Activated CD8-positive, alpha-beta memory T cell treated with anti-CD3 and anti-CD28 coated beads for 36 hours (primary cell): Measurements from ENCODE around the gene TRAPPC8. TPM values are rescaled to one million over a fixed set of nuclear protein-coding genes. Genes with fewer than 3 reads are reported as not detected.
"Not testable (repeated sequence)": the region's sequence is repeated elsewhere in the genome, so short reads cannot be mapped to it uniquely, and the experiment has no call there.

Experiments
- CTCF ChIA-PET: fragments of 350-600 bp; sonication (Branson Sonifier 250); formaldehyde crosslinking; loops from one replicate; lab custom pipeline; 2021; ENCODE audit warnings: antibody characterized with exemption; lab: Charles Lee
- POLR2A ChIA-PET: fragments of 350-600 bp; sonication (Branson Sonifier 250); formaldehyde crosslinking; loops from one replicate; lab custom pipeline; 2021; ENCODE audit warnings: antibody characterized with exemption; lab: Charles Lee
- total RNA-seq, 2 experiments: library from RNA; stranded (reverse); gene quantifications; one replicate each; pipeline ENCODE4 v1.2.3, GENCODE V29; 2021

TRAPPC8 gene
- total RNA-seq, 2 experiments from 2014 or later = 28.7 to 29.0 TPM

DNA sequence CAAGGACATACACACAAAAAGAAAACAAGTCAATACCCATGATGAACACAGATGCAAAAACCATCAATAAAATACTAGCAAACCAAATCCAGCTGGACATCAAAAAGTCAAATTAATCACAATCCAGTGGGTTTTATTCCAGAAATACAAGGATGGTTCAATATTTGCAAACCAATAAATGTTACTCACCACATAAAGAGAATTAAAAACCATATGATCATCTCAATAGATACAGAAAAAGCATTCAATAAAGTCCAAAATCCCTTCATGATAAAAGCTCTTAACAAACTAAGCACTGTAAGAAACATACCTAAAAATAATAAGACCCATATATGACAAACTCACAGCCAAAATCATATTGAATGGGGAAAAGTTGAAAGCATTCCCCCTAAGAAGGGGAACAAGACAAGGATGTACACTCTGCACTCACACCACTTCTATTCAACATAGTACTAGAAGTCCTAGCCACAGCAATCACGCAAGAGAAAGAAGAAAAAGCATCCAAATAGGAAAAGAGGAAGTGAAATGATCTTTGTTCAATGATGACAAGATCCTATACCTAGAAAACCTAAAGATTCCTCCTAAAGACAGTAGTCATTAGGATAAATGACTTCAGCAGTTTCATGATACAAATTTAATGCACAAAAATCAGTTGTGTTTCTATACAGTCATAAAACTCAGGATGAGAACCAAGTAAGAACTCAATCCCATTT is 62.6 kb downstream of the TRAPPC8 start:
- ChIA-PET CTCF (no interaction called here), POLR2A (no interaction called here)

DNA sequence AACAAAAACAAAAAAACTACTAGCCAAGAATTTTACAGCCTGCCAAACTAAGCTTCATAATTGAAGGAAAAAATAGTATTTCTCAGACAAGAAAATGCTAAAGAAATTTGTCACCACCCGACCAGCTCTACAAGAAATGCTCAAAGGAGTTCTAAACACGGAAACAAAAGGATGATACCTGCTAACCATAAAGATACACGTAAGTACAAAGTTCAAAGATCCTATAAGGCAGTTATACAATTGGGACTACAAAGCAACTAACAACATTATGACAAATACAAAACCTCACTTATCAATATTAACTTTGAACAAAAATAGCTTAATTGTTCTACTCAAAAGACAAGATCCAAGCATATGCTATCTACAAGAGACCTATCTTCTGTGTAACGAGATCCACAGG is 64.6 kb downstream of the TRAPPC8 start:
- CTCF ChIA-PET = no interaction called here
- POLR2A ChIA-PET = no interaction called here

DNA sequence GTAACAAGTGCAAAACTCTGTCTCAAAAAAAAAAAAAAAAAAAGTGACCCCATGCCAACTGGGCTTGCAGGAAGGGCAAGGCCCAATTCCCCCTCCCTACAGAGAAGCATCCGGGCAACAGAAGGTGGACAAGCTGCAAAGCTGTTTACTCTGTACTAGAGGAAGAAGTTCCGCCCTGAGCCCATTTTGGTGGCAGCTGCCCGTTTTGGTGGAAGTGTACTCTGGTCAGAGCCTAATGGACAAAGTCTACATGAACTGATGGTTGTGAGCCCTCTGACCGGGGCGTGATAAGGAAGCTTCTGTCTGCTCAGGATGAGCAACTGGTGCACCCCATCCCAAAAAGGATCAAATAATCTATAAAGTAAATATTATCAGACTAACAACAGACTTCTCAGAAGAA is 65.0 kb downstream of the TRAPPC8 start:
- ChIA-PET POLR2A (no interaction called here), CTCF (no interaction called here)

DNA sequence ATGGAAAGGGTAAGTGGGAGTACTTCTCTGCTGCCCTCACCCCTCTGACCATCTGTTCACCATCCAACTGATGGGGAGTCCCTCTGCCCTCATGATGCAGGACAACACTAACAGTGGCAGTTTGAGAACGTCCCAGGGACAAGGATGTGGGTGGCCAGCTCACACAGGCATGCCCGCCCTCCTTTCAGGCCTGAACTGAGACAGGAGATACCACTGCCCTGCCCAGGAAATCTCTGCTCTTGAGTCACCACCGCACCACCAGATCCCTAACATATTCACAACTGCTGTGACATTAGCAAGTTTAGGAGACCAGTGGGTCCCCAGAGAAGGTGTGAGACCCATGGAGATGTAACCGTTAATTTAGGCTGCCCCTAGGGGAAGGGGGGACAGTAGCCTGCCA is 66.2 kb downstream of the TRAPPC8 start:
- POLR2A ChIA-PET = no interaction called here

DNA sequence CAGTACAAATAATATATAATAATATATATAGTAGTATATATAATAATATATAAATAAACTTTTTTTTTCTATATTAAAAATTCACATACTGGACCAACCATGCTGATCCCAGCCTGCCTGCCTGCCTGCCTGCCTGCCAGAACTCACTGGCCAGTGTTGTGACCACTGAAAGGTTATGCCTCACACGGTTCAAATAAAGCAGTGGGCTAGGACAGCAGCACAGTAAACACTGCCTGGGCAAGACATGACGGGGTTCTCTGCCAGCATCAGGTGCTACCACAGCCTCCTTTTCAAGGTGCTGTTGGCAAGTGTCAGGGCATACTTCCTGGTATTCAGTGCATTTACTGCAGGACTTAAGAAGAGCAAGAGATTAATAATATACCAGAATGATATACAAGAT is 67.6 kb downstream of the TRAPPC8 start:
- ChIA-PET POLR2A (no interaction called here), CTCF (no interaction called here)

More for the DNA sequence above, 66.2 kb downstream of the TRAPPC8 start:
- CTCF ChIA-PET = no interaction called here

DNA sequence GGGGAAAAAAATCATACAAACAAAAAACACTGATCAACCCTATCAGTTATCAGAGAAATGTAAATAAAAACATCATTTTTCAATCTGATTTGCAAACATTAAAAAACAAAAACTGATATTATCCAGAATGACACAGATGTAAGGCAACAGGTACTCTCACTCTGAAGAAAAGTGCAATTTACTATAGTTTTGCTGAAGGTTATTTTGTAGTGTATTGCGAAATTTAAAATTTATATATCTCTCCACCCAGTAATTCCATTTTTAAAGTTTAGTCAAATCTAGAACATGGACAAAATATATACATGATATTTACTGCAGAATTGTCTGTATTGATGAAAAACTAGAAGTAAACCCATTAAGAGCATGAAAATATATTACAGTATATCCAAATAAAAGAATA is 79.8 kb downstream of the TRAPPC8 start:
- CTCF ChIA-PET = interaction anchor here (1.2 kb wide), 1 partner anchor 11 kb away, joined by 5 read pairs; no protein-coding TSS in a partner anchor
- POLR2A ChIA-PET = no interaction called here

DNA sequence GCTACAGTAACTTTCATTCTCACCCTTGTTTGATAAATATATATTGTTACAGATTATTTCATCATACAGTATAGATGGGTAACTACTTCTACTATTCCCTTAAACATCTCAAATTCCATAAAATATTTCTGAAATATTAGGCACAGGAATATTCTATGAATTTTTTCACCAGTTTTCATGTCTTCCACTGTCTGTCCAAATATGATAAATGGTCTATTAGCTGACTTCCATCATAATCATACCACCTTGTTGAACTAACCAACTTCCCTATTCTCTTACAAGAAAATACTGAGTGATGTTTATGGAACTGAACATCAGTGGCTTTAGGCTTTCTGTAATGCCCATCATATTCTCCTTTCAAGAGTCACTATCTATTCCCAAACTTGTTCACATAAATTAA is 82.4 kb downstream of the TRAPPC8 start:
- CTCF ChIA-PET = interaction anchor here (1.1 kb wide), 1 partner anchor 11 kb away, joined by 4 read pairs; no protein-coding TSS in a partner anchor
- POLR2A ChIA-PET = no interaction called here

DNA sequence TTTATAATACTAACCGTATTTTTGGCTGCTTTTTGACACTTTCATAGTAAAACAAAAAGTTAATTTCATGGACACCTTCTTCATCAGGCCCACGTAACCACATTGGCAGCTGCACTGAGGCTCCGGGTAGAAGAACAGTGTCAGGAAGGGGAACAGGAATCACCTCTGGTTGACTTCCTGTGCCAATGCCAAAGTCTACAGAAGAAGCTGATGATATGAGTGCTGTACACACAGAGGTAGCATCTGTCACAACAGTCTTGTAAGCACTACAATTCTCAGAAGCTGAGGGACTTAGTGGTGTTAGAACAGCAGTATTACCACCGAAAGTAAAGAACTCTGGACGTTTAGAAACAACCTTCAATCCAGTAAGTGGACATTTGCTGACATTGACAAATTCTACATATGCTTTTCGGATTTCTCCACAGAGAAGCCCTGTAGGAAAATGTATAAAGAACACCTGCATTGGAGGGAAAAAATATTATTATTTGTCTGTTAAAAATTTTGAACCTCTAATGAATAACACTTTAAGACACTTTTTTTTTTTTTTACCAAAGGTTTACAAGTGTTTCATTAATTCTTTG is 85.3 kb downstream of the TRAPPC8 start:
- ChIA-PET CTCF (no interaction called here), POLR2A (no interaction called here)

DNA sequence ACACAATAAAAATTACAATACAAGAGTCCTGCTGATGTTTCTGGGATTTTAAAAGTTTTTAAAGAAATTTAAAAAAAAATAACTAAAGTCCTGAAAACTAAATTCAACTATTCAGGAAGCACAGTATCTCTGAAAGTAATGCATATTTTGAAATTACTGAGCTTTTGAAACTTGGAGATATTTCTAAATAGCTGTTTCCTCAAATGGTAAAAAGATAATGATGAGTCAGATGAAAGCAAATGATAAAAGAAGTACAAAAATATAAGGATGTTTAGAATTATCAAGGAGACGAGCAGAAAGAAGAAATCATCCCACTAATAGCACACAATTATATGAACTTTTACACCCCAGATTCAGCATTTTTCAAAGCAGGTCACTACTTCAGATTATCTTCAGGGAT is 92.1 kb downstream of the TRAPPC8 start:
- CTCF ChIA-PET = interaction anchor here (0.8 to 1.2 kb wide), 2 partner anchors 11 to 29 kb away, joined by 3 to 5 read pairs; no protein-coding TSS in a partner anchor

DNA sequence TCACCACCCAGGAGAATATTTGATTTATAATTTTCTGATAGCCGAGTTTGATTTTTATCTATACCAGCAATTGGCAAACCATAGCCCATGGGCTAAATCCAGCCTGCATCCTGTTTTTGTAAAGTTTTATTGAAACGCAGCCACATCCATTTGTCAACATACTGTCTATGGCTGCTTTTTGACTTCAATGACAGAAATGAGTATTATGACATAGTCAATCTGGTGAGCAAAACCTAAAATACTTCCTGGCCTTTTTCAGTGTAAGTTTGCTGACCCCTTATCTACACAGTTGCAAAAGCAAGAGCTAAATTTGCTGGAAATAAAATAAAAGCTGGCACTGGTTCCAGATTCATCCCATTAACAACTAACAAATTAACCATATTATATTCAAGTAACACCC is 102.4 kb downstream of the TRAPPC8 start:
- ChIA-PET POLR2A (no interaction called here), CTCF (no interaction called here)

More for the DNA sequence above, 92.1 kb downstream of the TRAPPC8 start:
- POLR2A ChIA-PET = no interaction called here

DNA sequence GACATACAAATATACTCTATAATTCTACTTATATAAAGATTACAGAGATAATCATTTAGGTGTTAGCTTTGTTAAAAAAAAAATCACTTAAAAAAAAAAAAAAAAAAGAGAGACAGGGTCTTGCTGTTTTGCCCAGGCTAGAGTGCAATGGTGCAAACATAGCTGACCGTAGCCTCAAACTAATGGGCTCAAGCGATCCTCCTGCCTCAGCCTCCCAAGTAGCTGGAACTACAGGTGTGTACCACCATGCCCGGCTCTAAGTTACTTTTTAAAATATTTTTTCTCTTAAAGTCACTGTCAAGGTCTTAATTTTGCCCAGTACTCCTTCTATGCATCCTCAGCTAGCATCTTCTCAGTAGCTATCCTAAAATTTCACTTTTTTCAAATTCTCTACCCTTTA is 105.0 kb downstream of the TRAPPC8 start:
- ChIA-PET POLR2A (no interaction called here), CTCF (no interaction called here)

DNA sequence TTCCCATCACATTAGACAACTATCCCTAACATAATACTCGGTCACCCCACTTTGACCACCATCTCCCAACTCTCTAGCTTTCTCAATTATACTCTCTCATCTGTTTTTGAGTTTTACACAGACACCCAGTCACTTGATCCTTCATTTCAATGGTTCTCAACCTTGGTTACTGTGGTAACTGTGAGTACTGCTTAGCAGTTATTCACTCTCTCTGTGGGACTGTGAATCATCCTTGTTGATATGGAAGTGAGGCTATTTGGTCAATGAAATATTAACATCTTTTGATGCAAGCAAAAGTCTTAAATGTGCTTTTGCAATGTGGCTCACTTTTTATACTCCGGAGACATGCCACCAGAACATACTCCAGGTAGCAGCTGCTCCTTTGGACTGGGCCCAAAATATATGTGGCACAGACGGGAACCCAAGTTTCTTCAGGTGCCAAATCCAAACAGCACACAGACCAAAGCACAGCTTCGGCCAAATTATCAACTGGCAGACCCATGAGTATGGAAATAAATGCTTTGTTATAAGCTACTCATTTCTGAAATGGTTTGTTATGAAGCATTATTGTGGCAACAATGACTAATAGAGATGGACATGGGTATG is 107.3 kb downstream of the TRAPPC8 start:
- ChIA-PET POLR2A (no interaction called here), CTCF (no interaction called here)

DNA sequence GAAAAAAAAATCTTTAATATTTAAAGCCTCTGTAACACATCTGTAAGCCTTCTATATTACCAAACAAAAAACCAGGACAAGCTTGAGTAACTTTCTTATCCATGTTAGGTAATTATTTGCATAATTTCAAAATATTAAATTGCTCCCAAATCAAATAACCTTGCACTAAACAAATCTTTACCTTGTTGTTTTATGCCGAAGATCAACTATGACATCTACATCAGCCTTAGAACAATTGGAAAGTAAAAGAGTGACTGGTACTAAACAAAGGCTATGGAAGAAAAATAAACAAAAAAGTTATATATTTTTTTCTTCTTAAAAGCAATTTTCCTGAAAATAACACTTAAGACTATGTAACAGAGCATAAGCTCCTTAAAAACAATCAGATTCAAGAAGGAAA is 111.0 kb downstream of the TRAPPC8 start:
- ChIA-PET POLR2A (no interaction called here), CTCF (no interaction called here)

DNA sequence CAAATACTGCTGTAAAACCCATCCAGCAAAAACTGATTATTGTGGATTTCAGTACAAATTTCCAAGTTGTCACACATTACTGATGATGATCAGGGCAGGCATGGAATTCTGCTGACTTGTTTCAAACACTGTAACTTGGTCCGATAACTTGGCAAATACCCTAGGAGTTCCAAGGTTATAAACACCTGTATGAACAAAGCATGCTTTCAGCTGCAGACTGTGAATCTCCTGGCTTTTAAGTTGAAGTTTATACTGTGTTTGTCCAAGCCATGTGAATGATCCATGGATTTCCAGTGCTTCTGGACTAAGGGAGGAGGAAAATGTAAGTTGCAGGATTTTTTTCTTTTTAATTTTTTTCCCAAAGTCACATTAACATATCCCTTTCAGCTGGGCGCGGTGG is 112.2 kb downstream of the TRAPPC8 start:
- CTCF ChIA-PET = no interaction called here
- POLR2A ChIA-PET = no interaction called here

DNA sequence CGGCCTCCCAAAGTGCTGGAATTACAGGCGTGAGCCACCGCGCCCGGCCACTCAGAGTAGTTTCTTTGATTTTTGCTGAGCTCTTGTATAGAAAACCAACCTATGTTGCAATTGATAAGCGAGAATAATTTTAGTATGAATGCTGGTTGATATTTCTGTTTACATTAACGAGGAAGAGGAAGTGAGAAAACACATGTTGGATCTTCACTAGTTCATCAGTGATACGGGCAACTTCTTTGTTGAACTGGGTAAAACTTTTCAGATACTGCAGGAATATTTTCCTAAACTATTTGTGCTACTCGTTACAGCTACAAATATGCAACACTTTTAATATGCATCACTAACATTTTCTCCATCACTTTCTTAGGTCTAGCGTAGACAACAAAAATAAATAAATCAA is 114.3 kb downstream of the TRAPPC8 start:
- POLR2A ChIA-PET = no interaction called here

DNA sequence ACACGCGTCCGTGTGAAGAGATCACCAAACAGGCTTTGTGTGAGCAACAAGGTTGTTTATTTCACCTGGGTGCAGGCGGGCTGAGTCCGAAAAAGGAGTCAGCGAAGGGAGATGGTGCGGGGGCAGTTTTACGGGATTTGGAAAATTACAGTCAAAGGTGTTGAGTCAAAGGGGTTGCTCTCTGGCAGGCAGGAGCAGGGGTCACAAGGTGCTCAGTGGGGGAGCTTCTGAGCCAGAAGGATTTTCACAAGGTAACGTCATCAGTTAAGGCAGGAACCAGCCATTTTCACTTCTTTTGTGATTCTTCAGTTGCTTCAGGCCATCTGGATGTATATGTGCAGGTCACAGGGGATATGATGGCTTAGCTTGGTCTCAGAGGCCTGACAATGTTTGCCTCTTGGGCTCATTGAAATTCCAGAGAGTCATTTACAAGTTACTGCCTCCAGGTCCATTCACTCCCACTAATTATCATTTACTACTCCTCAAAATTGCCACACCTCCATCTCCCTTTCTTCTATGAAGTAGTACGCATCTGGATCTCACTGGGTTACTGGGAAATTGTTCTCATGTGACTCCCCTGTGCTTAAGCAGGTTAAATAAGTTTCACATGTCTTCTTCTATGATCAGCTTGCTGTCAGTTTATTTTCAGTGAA is 116.1 kb downstream of the TRAPPC8 start:
- CTCF ChIA-PET, POLR2A ChIA-PET: not testable (repeated sequence)

More for the DNA sequence above, 114.3 kb downstream of the TRAPPC8 start:
- CTCF ChIA-PET = no interaction called here

DNA sequence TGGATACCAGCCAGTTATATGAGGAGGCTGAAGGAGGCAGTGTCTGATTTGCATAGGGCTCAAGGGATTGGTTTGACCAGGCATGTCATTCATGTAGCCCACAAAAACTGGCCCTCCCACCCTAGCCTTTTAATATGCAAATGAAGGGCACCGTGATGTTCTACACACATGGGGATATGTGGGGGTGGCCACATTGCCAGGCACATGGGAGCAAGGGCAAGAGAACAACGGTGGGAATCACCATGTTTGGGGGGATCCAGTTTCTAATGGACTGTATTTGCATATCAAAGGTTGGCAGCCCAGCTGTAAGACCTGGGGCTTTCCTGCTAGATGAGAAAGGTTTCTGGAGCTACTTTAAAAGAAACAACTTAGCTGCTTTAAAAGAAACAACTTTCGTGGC is 117.2 kb downstream of the TRAPPC8 start:
- ChIA-PET CTCF (no interaction called here), POLR2A (no interaction called here)

DNA sequence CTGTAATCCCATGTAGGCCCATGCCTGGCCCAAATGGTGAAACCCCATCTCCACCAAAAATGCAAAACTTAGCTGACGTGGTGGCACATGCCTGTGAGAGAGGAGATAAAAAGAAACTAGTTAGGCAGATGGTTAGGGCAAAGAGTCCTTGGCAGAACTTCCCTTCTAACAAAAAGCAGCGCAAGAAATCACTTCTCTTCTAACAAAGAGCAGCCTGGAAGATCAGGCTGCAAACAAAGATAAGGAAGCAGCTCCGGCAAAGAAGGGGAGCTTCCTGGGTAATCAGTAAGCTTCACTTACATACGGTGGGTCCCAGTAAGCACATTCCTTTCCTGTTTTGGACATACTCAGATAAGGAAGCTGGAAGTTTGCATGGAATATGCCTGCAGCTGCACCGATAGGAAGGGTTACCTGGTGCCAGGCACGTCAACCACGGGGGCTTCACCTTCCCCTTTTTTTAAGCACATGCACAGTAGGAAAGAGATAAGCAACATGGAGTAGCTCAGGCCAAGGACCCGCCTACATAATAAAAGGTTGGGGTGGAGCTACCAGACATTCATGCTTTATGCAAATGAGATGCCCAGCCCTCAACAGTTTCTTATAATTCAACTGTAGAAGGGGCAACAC is 121.3 kb downstream of the TRAPPC8 start:
- POLR2A ChIA-PET = no interaction called here
- CTCF ChIA-PET = interaction anchor here (1.1 kb wide), 1 partner anchor 29 kb away, joined by 3 read pairs; no protein-coding TSS in a partner anchor

DNA sequence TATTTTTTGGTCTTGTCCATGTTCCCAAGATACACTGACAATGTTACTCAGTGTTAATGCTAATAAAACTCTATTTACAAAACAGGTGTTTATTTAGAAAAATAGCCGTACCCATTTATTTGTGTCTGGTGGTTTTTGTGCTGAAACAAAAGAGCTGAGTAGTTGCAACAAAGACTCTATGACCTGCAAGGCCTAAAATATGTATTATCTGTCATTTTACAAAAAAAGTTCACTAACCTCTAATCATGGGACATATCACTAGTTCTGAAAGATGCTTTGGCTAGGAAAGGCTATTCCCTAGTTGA is 123.1 kb downstream of the TRAPPC8 start:
- ChIA-PET CTCF (no interaction called here), POLR2A (no interaction called here)
